ENCODE results near the gene TRPC4.

DNA sequence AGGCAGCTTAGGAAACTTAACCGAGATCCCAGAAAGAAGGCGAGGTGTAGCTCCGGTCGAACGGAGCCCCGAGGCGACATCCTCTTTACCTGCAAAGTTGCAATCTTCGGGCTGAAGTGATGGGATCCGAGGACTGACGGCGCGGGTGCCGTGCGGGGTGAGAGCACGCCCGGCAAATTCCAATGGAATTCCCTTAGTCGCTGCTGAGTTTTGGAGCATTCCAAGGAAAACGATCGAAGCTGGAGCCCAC, 141 bp downstream of the TRPC4 start:
- no peak for TF ChIP-seq CTCF (IDR thresholded peaks at IDR 0.05; ENCODE audit: insufficient read depth, low read length, poor library complexity, severe bottlenecking)
- TF ChIP-seq EZH2phosphoT487 (conservative IDR thresholded peaks at IDR 0.05; ENCODE audit: low read length) = no peak
